HG03159 (cell line): Measurements from ENCODE around the gene MSRB1.

Source experiments
- ATAC-seq: cut with Tn5 transposase; IDR thresholded peaks from one replicate; pipeline ENCODE4 v1.9.1; 2021; ENCODE audit warnings: mild to moderate bottlenecking, moderate library complexity; ENCODE audit not compliant: unreplicated experiment

Gene MSRB1, protein sequence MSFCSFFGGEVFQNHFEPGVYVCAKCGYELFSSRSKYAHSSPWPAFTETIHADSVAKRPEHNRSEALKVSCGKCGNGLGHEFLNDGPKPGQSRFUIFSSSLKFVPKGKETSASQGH

GRCh38 chr16:1942810-1943726, at the start of gene MSRB1:
MSRB1 (minus strand) TSS chr16:1943199; CDS start chr16:1943156, 43 bp downstream.
- ATAC-seq = peak; percentile 88

DNA sequence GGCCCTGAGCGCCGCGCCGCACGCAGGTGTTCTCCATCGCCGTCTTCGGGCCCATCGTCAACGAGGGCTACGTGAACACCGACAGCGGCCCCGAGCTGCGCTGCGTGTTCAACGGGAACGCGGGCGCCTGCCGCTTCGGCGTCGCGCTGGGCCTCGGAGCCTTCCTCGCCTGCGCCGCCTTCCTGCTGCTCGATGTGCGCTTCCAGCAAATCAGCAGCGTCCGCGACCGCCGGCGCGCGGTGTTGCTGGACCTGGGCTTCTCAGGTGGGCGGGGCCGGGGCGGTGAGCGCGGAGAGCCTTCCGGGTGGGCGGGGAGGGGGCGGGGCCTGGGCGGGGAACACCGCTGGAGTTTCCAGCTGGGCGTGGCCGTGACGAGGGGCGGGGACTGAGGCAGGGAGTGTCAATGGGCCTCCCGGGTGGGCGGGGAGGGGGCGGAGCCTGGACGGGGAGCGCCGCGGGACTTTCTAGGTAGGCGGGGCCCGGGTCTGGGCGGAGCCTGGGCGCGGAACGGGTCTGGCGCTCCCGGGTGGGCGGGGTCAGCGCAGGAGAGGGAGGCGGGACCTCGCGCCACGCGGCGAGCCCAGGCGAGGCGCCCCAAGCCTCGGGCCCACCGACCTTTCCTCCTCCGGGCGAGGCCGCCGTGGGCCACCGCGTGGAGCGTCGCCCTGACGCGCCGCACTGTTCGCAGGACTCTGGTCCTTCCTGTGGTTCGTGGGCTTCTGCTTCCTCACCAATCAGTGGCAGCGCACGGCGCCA, 49.1 kb upstream of the MSRB1 start:
- ATAC-seq = peak; percentile 42

DNA sequence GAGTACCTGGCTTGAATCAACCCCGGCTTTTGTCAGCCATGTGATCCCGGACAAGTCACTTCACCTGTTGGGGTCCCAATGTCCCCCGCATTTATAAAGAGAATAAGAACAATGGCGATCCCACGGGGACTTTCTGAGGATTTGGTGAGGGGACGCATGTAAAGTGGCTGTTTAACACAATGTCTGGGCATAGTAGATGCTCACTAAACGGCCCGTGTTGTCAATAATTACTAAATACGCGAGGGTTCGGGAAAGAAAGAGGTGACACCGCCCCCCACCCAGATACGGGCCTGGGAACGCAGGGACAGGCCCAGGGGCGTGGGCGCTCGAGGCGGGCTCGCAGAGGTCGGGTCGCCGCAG, 48.6 kb upstream of the MSRB1 start:
- ATAC-seq = no peak

GRCh38 chr16:1991135-1991551, 48.1 kb upstream of the MSRB1 start:
- ATAC-seq = peak; percentile 36

DNA sequence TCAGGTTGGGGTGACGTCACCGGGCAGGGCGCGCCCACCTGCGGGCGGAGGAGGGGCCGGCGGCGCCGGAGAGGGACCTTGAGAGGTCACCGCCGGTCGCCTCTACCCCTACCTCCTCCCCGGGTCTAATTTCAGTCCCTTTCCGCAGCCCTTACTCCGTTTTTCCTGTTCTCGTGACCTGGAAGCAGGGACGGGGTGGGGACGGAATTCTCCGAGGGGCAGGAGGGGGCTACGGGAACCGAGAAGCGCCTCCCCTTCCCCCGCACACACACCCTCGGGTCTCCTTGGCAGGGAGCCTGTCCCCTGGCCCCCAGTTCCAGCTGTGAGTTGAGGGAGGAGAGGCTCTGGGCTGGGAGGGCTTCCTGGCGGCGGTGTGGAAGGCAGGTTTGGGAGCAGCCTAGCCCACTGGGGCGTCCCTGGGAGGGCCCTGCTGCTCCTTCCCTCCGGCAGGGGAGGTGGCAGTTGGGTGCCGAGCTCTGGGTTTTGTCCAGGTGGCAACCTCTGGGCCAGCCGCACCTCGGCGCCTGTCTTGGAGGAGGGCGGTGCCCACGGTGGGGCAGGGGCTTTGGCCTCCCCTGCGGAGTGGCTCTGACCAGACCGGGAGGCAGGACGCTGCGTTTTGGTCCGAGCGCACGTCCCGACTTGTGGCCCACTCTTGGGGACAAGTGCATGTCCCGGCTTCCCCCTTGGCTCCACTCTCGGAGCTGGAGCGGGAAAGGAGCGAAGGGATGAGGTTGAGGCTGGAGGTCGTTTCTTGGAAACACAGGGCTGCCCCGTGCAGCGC, 47.5 kb upstream of the MSRB1 start:
- ATAC-seq = peak; percentile 4

- no peak for ATAC-seq
These were observed 47.0 kb upstream of the MSRB1 start for GRCh38 chr16:1990101-1990350.

GRCh38 chr16:1989209-1990100, 46.5 kb upstream of the MSRB1 start, which contains the start of gene SYNGR3:
SYNGR3 (plus strand) TSS chr16:1989970; CDS start chr16:1990103, 133 bp downstream.
- ATAC-seq = no peak

DNA sequence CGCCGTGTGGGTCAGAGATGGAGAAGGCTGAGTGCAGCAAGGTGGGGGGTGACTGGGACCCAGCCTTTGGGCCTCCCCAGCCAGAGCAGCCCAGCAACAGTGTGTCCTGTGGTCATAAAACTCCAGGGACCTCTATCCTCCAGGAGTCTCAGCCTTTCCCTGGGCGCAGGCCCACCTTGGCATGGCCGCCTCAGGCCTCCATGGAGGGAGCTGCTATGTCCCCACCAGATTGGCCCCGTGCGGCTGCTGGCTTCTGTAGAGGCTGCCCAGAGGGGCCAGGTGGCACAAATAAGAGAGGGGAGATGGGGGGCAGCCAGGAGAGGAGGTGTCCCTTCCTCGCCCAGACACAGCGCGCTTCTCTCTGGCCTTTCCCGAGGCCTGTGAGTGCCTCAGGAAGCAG, 44.2 kb upstream of the MSRB1 start:
- ATAC-seq = no peak

GRCh38 chr16:1985466-1986150, 42.6 kb upstream of the MSRB1 start:
- ATAC-seq = no peak

DNA sequence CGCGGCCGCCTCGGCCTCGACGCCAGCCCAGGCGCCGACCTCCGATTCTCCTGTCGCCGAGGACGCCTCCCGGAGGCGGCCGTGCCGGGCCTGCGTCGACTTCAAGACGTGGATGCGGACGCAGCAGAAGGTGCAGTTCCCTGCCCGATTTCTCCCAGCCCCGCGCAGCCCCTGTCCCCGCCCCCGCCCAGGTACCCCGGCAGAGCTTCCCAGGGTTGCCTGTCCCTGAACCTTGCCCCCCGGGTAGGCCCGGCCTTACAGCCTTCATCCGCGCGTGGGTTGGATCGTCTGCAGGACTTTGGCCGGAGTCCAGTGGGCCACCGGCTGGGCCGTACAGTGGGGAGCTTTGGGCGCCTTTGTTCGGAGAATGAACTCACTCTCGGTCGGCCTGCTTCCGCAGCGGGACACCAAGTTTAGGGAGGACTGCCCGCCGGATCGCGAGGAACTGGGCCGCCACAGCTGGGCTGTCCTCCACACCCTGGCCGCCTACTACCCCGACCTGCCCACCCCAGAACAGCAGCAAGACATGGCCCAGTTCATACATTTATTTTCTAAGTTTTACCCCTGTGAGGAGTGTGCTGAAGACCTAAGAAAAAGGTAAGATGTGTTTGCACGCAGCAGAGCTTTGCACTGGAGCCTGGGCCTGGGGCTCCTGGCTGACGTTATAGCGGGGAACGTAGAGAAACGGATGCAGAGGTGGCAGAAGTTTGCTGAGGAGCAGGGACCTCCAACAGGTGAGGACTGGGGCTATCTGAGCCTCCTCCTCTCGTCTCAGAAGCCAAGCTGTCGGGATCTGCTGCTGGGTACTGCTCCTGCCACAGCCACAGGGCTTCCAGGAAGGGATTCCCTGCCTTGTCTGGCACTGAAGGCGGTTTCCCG, 41.6 kb upstream of the MSRB1 start:
- ATAC-seq = peak; percentile 8

GRCh38 chr16:1983544-1984346, 40.7 kb upstream of the MSRB1 start, which contains the start of gene GFER:
GFER (plus strand) TSS chr16:1984193; CDS start chr16:1984219, 26 bp downstream.
- ATAC-seq = peak; percentile 52

- ATAC-seq = no peak
These were observed 40.1 kb upstream of the MSRB1 start for GRCh38 chr16:1982991-1983543.

DNA sequence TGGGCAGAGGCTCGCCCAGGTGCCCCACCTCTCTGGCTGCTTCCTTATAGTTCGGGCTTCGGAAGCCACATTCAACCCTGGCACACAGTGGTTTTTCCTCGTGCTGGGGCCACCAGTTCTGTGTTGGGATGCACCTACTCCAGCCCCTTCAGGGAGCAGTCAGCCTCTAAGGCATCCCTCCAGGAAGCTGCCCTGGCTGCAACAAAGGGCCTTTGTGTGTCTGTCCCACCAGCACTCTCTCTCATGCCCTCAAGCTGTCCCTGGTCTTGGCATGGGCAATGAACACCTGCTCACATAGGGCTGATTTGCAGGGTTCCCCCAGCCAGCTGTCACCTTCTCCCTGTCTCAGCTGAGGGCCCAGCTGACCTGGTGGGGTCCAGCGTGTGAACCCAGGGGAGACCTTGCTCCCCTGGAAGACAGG, 39.0 kb upstream of the MSRB1 start:
- no peak for ATAC-seq

- ATAC-seq = no peak
These were observed 38.4 kb upstream of the MSRB1 start, which contains the start of gene NOXO1 for GRCh38 chr16:1981398-1981836. NOXO1 (minus strand) TSS chr16:1981469; CDS start chr16:1981179, 290 bp downstream.

- no peak for ATAC-seq
These were observed 37.7 kb upstream of the MSRB1 start for GRCh38 chr16:1980770-1981087.

DNA sequence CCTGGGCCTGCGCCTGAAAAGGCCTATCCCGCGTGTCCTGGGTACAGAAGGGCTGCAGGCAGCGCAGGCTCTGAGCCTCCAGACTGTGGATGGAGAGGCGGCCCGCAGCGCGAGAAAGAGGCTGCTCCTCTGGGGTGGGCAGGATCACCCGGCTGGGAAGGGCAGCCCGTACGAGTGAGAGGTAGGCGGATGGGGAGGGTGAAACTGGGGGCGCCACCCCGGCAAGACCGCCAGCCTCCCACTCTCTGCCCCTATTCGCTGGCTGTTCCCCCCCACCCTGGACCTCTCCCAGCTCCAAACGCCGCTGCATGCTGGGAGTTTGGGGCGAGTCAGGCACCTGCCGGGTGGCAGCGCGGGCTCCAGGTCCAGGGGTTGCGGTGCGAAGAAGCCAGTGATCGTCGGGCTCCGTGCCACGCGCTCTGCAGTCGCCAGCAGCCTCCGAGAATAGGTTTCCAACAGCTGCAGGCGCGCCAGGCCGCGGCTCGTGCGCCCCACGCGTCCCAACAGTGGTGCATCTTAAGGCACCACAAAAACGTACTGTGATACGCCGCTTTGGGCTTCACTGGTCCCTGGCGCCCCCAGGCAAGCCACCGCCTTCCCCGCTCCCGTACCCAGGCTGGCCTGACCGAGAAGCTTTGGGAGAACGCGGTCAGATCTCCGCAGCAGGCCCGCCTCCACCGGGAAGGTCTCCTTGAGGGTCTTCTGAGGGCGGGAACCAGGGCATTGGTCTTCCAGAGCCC, 37.2 kb upstream of the MSRB1 start:
- ATAC-seq = no peak
